Suprapubic skin (tissue), 4 donors: ENCODE results near the gene ZBTB6.

Experiments used
- CTCF ChIP-seq, 2 donors: fragments of 200-600 bp in 1 of 2; fragments of 450-650 bp in 1 of 2; sonication (generic) in 1 of 2; IDR thresholded peaks; one replicate each; pipeline ENCODE4 v1.5.1; 2016 to 2019; ENCODE audit warnings: antibody characterized with exemption in 2 of 2, mild to moderate bottlenecking in 1 of 2, moderate library complexity in 1 of 2
- EP300 ChIP-seq: sonication (generic); formaldehyde crosslinking; IDR thresholded peaks from one replicate; pipeline ENCODE4 v1.6.1; 2017; ENCODE audit warnings: antibody characterized with exemption
- POLR2A ChIP-seq, 2 donors: fragments of 450-650 bp; IDR thresholded peaks; one replicate each; pipeline ENCODE4 v1.6.1; 2017; ENCODE audit warnings: antibody characterized with exemption in 2 of 2, mild to moderate bottlenecking in 2 of 2, moderate library complexity in 2 of 2
- POLR2AphosphoS5 ChIP-seq, 3 donors: sonication (generic); formaldehyde crosslinking; IDR thresholded peaks; one replicate each; pipeline ENCODE4 v1.6.1; 2017; ENCODE audit warnings: antibody characterized with exemption in 3 of 3

- TF ChIP-seq CTCF (IDR thresholded peaks at IDR 0.05) (no peak), POLR2A (IDR thresholded peaks at IDR 0.05) (no peak), EP300 (no peak), POLR2AphosphoS5 (IDR thresholded peaks at IDR 0.05) (no peak)
These were observed 5.2 kb upstream of the ZBTB6 start for GRCh38 chr9:122918310-122918709.
